HG03565 (cell line): ENCODE measurements around the gene GALE.
"Not testable (repeated sequence)": the region's sequence is repeated elsewhere in the genome, so short reads cannot be mapped to it uniquely, and the experiment has no call there.

Experiments used
- ATAC-seq: cut with Tn5 transposase; IDR thresholded peaks from one replicate; pipeline ENCODE4 v1.9.1; 2021; ENCODE audit warnings: mild to moderate bottlenecking, moderate library complexity; ENCODE audit not compliant: unreplicated experiment

GALE gene

GRCh38 chr1:23793018-23793781, 7.4 kb downstream of the GALE start:
- no peak for ATAC-seq

DNA sequence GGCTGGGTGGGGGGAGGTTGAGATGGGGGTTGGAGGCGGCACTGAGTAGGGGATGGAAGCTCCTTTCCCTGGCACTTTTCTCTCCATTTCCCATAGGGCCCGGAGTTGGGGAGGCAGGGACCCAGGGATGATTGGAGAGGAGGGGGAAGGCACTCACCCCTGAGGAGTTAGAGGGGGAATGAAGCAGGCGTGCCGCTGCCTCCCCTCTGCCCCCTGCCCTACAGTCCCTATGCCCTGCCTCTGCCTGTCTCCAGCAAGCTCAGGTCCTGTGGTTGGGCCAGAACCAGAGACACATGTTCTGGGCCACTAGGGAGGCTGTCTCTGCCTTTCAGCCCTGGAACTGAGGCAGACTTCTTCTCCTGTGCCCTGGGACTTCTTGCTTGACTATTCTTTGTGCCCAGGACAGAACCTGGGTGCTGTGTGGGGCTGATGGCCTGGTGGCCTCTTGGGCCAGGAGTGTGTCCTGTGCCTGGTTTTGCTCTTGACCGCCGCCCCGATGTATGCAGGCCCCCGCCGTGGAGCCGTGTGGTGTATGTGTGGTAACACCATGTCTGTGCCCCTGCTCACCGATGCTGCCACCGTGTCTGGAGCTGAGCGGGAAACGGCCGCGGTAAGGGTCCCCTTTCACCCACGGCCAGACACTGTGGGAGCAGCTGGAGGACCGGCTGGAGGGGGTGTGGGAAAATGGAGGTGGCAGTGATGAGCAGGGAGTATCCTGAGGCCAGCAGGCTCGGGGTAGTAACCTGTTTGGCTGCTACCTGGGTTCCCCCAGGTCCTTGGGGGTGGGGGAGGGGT, 8.2 kb downstream of the GALE start:
- ATAC-seq, result no peak

DNA sequence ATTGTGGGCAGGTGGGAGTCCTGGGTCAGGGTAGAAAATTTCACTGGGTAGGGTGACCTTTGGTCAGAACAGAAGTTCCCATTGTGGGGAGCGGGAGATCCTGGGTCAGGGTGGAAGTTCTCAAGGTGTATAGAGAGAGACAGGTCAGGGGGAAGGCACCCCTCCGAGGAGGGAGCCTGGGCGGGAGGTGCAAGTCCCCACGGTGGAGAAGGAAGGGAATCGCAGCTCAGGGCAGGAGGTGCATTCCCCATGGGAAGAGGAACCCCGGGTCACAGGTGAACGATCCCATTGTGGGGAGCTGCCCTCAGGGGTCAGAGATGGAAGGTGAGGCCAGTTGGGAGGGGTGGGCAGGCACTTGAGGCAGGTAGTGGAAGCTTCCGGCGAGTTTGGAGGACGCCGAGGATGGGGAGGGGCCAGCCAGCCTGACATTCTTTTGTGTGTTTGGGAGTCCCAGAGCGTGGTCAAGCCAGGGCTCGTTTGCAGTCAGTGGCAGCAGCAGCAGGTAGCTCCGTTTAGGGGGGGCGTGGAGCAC, 9.0 kb downstream of the GALE start:
- ATAC-seq, result no peak

DNA sequence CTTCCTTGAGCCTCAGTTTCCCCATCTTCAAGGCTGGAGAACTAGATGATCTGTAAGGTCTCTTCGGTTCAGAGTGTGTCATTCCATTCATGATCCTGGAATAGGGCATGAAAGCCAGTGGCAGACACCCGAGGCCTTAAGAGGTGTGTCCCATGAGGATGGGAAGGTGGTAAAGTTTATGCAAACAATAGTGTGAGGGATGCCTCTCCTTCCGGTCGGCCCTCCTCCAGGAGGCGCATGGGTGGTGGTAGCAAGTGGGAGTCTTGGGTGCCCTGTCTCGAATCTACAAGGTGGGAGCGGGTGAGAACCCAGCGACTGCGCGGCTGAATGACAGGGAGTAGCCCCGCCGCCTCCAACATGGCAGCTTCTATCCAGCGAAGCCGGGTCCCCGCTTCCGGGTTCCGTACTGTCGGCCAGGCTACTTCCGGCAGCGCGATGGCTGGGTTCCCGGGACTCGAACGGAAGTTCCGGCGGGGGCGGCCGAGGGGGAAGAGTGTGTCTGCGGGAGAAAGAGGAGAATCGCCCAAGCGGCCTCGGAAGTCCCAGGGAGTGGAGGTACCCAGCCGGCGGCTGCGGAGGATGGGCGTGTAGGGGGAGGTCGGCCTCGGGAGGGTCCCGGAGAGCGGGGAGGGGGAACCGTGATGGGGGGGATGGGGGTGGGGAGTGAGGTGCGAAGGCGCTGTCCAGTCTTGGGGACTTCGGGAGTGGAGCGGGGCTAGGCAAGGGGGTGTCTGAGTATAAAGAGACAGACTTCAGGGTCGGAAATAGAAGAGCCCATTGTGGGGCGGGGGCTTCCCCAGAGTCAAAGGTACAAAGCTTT, 9.6 kb downstream of the GALE start, which contains the start of gene LYPLA2:
TSS of gene LYPLA2 (plus strand) at position 450 of the 820 bp plus-strand sequence. CDS start 1,538 bp downstream, outside the sequence.
- ATAC-seq, result no peak

GRCh38 chr1:23788695-23789094, 11.9 kb downstream of the GALE start:
- ATAC-seq, result no peak

DNA sequence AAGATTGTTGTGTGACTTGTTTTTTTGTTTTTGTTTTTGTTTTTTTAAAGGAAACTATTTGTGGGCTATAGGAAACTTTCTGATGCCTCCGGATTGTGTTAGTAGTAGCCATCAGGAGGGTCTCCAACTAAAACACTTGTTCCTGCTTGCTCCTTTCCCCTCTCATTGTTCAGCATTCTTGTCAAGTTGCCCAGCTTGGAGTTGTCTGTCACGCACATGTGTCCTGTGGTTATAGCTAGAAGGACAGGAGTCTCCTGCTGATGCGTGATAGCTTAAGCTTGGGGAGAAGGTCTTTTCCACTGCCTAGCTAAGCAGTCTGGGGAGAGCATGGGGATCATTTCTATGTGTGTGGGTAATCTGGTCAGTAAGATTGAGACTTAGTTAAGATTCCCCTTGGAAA, 12.9 kb downstream of the GALE start:
- ATAC-seq, result no peak

GRCh38 chr1:23784846-23785245, 15.7 kb downstream of the GALE start:
- no peak for ATAC-seq

GRCh38 chr1:23783141-23783540, 17.4 kb downstream of the GALE start:
- ATAC-seq, result not testable (repeated sequence)

DNA sequence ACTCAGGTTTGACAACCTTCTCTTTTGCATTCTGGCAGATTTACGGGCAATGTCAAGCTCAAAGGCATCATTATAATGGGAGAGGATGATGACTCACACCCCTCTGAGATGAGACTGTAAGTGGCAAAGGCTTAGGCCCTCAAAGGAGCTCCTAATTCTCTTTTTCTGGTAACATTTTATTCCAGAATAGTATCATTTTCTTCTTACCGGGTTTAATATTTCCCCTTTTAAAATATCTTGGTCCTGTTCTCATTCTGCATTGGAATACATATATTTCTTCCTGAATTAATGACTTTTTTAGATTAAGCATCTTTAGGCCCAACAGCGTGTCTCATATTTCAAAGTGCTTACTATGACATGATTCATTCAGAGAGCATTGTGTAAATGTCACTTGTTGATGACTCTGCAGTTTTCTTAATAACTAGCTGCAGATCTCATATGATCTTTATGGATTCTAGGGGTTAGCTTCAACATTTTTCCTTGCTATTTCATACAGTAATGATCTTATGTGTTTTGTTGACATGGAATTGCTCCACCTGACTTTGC, 20.7 kb downstream of the GALE start:
- ATAC-seq, result no peak

DNA sequence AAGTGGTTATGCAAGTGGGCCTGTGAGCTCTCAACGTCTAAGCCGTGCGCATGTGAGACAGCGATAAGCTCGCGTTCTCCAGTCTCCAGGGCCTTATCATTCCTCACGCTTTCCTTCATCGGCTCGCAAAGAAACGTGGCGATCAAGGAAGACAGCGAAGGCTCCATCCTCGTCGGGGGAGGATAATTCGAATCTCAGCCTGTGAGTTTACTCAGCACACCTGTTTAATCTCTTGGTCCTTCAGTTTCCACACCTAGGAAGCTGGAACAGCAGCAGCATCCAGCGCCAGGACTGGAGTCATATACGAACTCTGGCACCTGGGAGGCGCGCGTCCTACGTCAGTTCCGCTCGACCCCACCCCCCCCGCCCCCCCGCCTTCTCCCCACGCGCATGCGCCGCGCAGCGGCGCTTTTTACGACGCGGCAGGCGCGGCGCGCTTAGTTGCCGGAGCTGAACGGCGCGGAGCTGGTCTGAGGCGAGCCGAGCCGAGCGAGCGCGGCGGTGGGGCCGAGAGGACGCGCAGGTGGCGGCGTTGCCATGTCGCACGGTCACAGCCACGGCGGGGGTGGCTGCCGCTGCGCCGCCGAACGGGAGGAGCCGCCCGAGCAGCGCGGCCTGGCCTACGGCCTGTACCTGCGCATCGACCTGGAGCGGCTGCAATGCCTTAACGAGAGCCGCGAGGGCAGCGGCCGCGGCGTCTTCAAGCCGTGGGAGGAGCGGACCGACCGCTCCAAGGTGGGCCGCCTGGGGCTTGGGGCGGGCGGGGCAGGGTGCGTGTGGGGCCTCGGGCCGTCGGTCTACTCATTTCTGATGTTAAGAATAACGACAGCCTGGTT, 22.4 kb downstream of the GALE start, which contains the start of gene PITHD1:
TSS of gene PITHD1 (plus strand) at position 440 of the 836 bp plus-strand sequence. CDS start at position 538, 98 bp downstream.
- ATAC-seq, result peak; percentile 53

DNA sequence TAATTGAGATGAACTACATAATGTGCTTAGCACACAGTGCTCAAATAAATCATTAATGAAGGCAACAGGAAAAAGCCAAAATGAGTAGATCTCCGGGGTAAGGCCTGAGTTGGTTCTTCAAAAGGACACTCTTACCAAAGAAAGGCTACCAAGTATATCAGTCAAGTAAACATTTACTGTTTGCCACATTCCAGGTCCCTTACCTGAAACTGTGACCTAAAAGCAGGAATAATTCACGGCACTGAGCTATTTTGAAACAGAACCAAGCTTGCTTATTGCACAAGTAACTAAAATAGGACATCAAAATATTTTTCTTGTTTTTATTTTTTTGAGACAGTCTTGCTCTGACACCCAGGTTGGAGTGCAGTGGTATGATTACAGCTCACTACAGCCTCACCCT, 24.3 kb downstream of the GALE start:
- ATAC-seq, result no peak

DNA sequence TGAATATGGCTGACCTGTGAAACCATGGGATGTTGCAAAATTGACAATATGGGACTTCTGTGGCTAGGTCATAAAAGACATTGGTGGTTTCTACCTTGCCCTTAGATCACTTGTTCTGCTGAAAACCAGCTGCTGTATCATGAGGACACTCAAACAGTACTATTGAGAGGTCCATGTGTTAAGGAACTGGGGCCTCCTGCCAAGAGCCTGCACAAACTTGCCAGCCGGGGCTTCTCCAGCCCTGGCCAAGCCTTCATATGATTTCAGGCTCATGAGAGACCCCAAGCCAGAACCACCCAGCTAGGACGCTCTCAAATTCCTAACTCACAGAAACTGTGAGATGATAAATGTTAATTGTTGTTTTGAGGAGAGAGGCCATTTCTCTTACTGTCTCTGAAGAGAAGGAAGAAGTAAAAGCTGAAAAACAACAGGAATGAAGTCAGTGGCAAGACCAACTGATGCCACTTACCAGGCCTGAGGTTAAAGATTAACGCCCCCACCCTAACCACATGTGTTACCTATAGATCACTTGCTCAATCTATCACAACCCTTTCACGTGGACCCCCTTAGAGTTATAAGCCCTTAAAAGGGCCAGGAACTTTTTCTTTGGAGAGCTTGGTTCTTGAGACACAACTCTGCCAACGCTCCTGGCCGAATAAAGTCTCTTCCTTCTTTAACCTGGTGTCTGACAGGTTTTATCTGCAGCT, 26.2 kb downstream of the GALE start:
- no peak for ATAC-seq

DNA sequence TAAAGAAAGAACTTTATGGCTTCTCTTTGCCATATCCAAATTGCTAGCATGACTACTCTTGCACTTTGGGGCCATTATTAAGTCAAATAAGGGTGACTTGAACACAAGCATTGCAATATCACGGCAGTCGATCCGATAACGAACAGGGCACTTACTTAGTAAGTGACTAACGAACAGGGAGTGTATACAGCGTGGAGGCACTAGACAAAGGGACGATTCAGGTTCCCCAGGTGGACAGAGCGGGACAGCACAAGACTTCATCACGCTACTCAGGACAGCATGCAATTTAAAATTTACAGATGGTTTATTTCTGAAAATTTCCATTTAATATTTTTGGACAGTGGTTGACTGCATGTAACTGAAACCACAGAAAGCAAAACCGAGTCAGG, 27.7 kb downstream of the GALE start:
- no peak for ATAC-seq

- ATAC-seq, result no peak
Observed at GRCh38 chr1:23772049-23772853, 28.3 kb downstream of the GALE start.

DNA sequence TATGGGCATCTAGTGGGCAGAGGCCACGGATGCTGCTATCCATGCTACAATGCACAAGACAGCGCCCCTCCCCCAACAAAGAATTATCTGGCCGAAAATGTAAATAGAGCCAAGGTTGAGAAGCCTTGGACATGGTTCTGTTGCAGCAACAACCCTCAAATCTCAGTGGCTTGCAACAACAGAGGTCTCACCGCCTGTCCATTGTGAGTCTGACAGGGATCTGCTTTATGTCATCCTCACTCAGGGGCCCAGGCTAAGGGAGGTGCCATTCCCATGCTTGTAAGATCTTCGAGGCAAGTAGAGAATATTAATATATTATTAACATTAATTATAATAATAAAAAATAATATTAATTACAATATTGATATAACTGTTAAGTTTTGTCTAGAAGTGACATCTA, 31.8 kb downstream of the GALE start:
- ATAC-seq, result no peak

- no peak for ATAC-seq
Observed at GRCh38 chr1:23763041-23763577, 37.4 kb downstream of the GALE start.

DNA sequence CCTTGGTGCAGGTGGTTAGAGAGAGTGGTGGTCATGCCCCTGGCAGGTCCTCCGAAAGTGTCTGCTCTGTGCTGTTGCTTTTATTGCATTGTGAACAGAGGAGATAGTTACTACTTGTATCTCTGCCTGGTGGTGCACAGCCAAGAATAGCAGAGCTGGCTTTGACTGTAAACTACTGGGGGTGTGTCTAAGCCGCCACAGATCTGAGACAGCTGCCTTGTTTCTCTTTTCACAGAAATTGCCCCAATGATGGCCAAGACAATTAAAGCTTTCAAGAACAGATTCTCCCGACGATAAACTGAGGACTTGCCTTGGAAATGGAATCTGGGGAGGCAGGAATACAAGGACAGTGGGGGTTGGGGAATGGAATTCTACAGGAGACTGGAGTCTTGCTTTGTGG, 41.3 kb downstream of the GALE start:
- ATAC-seq, result no peak

DNA sequence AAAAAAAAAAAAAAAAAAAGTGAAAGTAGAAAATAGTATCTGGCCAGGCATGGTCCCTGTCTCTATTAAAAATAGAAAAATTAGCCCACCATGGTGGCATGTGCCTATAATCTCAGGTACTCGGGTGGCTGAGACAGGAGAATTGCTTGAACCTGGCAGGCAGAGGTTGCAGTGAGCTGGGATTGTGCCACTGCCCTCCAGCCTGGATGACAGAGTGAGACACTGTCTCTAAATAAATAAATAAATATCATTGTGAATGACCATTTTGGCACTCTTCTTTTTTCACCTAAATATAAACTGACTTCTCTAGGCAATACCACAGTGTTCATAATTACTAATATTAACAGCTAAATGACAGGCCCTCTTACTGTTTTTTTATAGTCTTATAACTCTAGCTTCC, 42.7 kb downstream of the GALE start:
- no peak for ATAC-seq
